ENCODE data around the gene MINDY3.

GRCh38 chr10:15780353-15781135, 79.8 kb downstream of the MINDY3 start:
- TF ChIP-seq YY1 (IDR thresholded peaks at IDR 0.05; ENCODE audit: insufficient read depth, insufficient read length): no peak
- TF ChIP-seq SUZ12 (IDR thresholded peaks at IDR 0.05; ENCODE audit: extremely low read depth, insufficient read depth, insufficient read length): no peak
